ENCODE data around the gene MFSD12. TPM values are rescaled to one million over a fixed set of nuclear protein-coding genes. Genes with fewer than 3 reads are reported as not detected.

MFSD12 gene
- total and polyA plus RNA-seq, 2 experiments from 2014 or later: 35.3 to 91.1 TPM

GRCh38 chr19:3589439-3589838 is 32.1 kb upstream of the MFSD12 start:
- H3K9me2 ChIP-seq (ENCODE audit: insufficient read depth): no peaks in the 10 kb centered on the region
- no peak overlapping the region for H2AFZ ChIP-seq
- ATAC-seq (no peak), DNase-seq (ENCODE audit: low spot score) (no peak)
- H3K79me2 ChIP-seq (replicated peaks; ENCODE audit: insufficient read depth): no peaks in the 10 kb centered on the region
- H3K36me3 Mint-ChIP-seq (ENCODE audit: low read depth): peaks cover 3% of the 10 kb centered on the region; the same call in 2 of the 3 replicates
- H3K27ac Mint-ChIP-seq: no peak overlapping the region
- peaks cover 16% of the 10 kb centered on the region for H3K27me3 Mint-ChIP-seq (ENCODE audit: insufficient read depth, low read depth, poor library complexity)
- H3K4me3 Mint-ChIP-seq: no peak overlapping the region
- no peaks in the 10 kb centered on the region for H4K20me1 ChIP-seq (replicated peaks; ENCODE audit: insufficient read depth)
- H3K27me3 ChIP-seq (ENCODE audit: insufficient read depth): peaks cover 29% of the 10 kb centered on the region
- H3K4me1 Mint-ChIP-seq: no peaks in the 10 kb centered on the region
- H3F3A ChIP-seq (replicated peaks; ENCODE audit: low read depth): peaks cover 6% of the 10 kb centered on the region; the same call in 1 of the 2 replicates
- no peak overlapping the region for H3K27ac ChIP-seq (ENCODE audit: low read depth)
- TF ChIP-seq STAT1 (IDR thresholded peaks at IDR 0.05; ENCODE audit: unreplicated experiment) (no peak), ZNF331 (CRISPR knock-in tag; IDR thresholded peaks at IDR 0.05; ENCODE audit: low read depth) (no peak), EZH2phosphoT487 (IDR thresholded peaks at IDR 0.05; ENCODE audit: unreplicated experiment) (no peak), CREB1 (CRISPR knock-in tag; IDR thresholded peaks at IDR 0.05; ENCODE audit: low read depth) (no peak), CTCF (conservative IDR thresholded peaks at IDR 0.05; ENCODE audit: low read depth in 2 of 2) (no peak), NANOG (IDR thresholded peaks at IDR 0.05; ENCODE audit: borderline replicate concordance) (no peak), POLR2AphosphoS5 (IDR thresholded peaks at IDR 0.05; ENCODE audit: low read depth) (no peak), ZNF114 (CRISPR knock-in tag; IDR thresholded peaks at IDR 0.05) (no peak), JUNB (IDR thresholded peaks at IDR 0.05; ENCODE audit: unreplicated experiment) (no peak), REST (IDR thresholded peaks at IDR 0.05; ENCODE audit: unreplicated experiment) (no peak), ETS1 (IDR thresholded peaks at IDR 0.05) (no peak), ZNF462 (CRISPR knock-in tag; IDR thresholded peaks at IDR 0.05) (no peak), EZH2 (IDR thresholded peaks at IDR 0.05; ENCODE audit: low read depth, unreplicated experiment) (no peak)
- no peak overlapping the region for H3K4me3 ChIP-seq
- no peaks in the 10 kb centered on the region for H3K36me3 ChIP-seq (ENCODE audit: insufficient read depth)
- no peak overlapping the region for H3K4me2 ChIP-seq
- H3K9me3 Mint-ChIP-seq: peaks cover 17% of the 10 kb centered on the region
- no peaks in the 10 kb centered on the region for H3K4me1 ChIP-seq (ENCODE audit: insufficient read depth)

Measured in GM23338 (cell line).